Memory B cell (primary cell): ENCODE data around the gene PDZD2.
"Not testable (repeated sequence)": the region's sequence is repeated elsewhere in the genome, so short reads cannot be mapped to it uniquely, and the experiment has no call there.

Source experiments
- ATAC-seq: fragments of 150-1000 bp; cut with Tn5 transposase; 2 replicates; pipeline ENCODE4 v1.10.0; 2021; ENCODE audit warnings: low read depth, mild to moderate bottlenecking, moderate library complexity
- DNase-seq, 2 donors: peaks; one replicate each; pipeline ENCODE4 v3.0.0; 2022; ENCODE audit warnings: low spot score in 2 of 2
- H3K27ac Mint-ChIP-seq: one replicate; pipeline ENCODE4 v1.8.0; 2022; ENCODE audit warnings: mild to moderate bottlenecking, moderate library complexity, mixed read lengths
- H3K27me3 Mint-ChIP-seq: one replicate; pipeline ENCODE4 v1.8.0; 2022; ENCODE audit warnings: mixed read lengths
- H3K36me3 Mint-ChIP-seq: one replicate; pipeline ENCODE4 v1.8.0; 2022; ENCODE audit warnings: mild to moderate bottlenecking, mixed read lengths
- H3K4me1 Mint-ChIP-seq: one replicate; pipeline ENCODE4 v1.8.0; 2022; ENCODE audit warnings: mixed read lengths
- H3K4me3 Mint-ChIP-seq: one replicate; pipeline ENCODE4 v1.8.0; 2022; ENCODE audit warnings: mild to moderate bottlenecking, moderate library complexity, mixed read lengths
- H3K9me3 Mint-ChIP-seq: one replicate; pipeline ENCODE4 v1.8.0; 2022; ENCODE audit warnings: mixed read lengths

Gene PDZD2

DNA sequence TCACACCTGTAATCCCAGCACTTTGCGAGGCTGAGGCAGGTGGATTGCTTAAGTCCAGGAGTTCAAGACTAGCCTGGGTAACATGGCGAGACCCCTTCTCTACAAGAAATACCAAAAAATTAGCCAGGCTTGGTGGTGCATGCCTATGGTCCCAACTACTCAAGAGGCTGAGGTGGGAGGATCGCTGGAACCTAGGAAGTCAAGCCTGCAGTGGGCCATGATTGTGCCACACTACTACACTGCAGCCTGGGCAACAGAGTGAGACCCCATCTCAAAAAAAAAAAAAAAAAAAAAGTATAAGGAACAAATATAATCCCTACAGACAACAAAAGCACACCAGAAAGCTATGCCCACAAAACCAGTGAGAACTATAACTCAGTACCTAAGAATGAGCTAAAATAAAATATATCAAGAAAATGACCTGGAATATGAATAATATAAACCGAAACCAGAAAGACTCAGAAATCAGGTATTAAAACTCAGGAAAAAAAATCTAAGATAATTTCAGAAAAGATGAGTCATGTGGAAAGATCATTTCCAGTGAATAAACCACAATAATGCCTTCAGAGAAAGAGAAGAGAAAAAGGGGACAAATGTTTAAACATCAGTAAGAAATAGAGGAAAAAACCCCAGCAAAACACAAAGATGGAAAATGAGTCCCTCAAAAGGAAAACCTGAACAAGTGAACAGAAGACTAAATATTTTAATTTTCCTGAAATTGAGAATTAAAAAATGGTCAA is 477.8 kb downstream of the PDZD2 start:
- H3K4me1 Mint-ChIP-seq: peaks cover 3% of the 10 kb centered on the region
- H3K4me3 Mint-ChIP-seq: no peak overlapping the region
- H3K36me3 Mint-ChIP-seq: peaks cover 32% of the 10 kb centered on the region
- DNase-seq: no peak
- no peaks in the 10 kb centered on the region for H3K27me3 Mint-ChIP-seq
- H3K9me3 Mint-ChIP-seq: no peaks in the 10 kb centered on the region
- peak overlapping the region; percentile 4 for H3K27ac Mint-ChIP-seq
- no peak for ATAC-seq

DNA sequence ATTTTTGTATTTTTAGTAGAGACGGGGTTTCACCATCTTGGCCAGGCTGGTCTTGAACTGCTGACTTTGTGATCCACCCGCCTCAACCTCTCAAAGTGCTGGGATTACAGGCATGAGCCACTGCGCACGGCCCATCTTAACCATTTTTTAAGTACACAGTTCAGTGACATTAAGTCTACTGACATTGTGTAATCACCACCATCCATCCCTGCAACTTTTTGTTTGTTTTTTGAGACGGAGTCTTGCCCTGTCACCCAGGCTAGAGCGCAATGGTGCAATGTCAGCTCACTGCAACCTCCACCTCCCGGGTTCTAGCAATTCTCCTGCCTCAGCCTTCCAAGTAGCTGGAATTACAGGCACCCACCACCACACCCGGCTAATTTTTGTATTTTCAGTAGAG is 480.0 kb downstream of the PDZD2 start:
- H3K27ac Mint-ChIP-seq, DNase-seq, H3K4me3 Mint-ChIP-seq, H3K4me1 Mint-ChIP-seq, ATAC-seq, H3K9me3 Mint-ChIP-seq, H3K27me3 Mint-ChIP-seq: not testable (repeated sequence)
- peaks cover 24% of the 10 kb centered on the region for H3K36me3 Mint-ChIP-seq

DNA sequence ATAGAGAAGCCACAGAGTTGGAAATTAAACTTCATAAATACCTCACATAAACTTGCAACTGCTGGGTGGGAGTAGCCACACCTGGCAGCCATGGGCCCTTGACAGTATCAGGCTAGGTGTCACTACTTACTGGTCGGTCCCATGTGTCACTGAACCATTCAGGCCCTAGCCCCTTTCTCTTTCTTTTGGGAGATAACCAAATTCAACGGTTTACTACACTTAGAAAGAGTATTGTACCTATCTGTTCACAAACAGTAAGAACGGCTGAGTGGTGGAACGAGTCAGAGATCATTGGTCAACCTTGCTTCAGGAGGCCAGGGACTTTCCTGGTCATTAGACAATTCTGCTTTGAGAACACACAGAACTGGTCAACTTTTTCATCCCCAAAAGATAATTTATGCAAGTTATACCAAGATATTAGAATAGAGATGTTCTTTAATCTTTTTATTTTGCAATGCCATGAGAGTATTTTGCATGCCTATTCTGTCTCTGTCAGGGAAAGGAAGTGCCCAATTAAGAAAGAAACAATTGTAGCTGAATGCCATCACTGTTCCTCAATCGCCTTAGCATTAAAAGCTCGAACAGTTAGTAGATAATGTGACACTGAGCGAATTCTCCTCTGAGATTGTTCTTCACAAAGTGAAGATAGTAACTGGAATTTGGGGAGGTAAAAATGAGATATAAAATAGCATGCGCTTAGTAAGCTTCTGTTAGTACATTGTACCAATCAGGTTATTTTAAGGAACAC is 484.3 kb downstream of the PDZD2 start:
- no peak for DNase-seq
- H3K4me1 Mint-ChIP-seq: peaks cover 5% of the 10 kb centered on the region
- H3K36me3 Mint-ChIP-seq: peaks cover 22% of the 10 kb centered on the region
- no peaks in the 10 kb centered on the region for H3K9me3 Mint-ChIP-seq
- no peak overlapping the region for H3K4me3 Mint-ChIP-seq
- no peaks in the 10 kb centered on the region for H3K27me3 Mint-ChIP-seq
- H3K27ac Mint-ChIP-seq: peak overlapping the region; percentile 47
- ATAC-seq: no peak

GRCh38 chr5:32123889-32124676 is 485.2 kb downstream of the PDZD2 start:
- Mint-ChIP-seq H3K27me3 (no peaks in the 10 kb centered on the region), H3K9me3 (no peaks in the 10 kb centered on the region), H3K27ac (no peak overlapping the region), H3K4me1 (peaks cover 5% of the 10 kb centered on the region), H3K4me3 (no peak overlapping the region), H3K36me3 (peaks cover 26% of the 10 kb centered on the region)
- no peak for DNase-seq
- ATAC-seq: no peak

DNA sequence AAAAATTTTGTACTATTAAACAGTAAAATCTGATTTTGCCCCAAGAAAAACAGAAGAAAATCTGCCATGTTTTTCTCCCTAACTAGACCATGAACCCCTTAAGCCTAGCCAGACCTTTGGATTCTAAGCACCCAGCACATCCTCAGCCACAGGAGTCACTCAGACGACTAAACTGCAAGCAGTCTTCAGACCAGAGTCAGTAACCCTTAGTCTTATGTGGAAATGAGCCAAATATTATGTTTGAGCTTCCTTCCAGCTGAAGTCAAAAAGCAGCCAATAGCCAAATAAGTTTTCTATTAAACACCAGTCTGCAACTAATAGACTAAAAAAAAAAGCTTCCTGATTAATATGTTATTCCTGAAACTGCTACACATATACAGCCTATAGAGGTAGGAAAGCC is 487.8 kb downstream of the PDZD2 start:
- H3K4me3 Mint-ChIP-seq: no peak overlapping the region
- no peaks in the 10 kb centered on the region for H3K9me3 Mint-ChIP-seq
- no peak overlapping the region for H3K27ac Mint-ChIP-seq
- no peak for DNase-seq
- ATAC-seq: no peak
- no peaks in the 10 kb centered on the region for H3K27me3 Mint-ChIP-seq
- H3K36me3 Mint-ChIP-seq: peaks cover 26% of the 10 kb centered on the region
- H3K4me1 Mint-ChIP-seq: peaks cover 9% of the 10 kb centered on the region

- Mint-ChIP-seq H3K27ac (peak overlapping the region; percentile 32), H3K36me3 (peaks cover 28% of the 10 kb centered on the region), H3K27me3 (no peaks in the 10 kb centered on the region), H3K9me3 (no peaks in the 10 kb centered on the region), H3K4me3 (no peak overlapping the region), H3K4me1 (peaks cover 11% of the 10 kb centered on the region)
- DNase-seq: no peak
- no peak for ATAC-seq
These were observed 488.8 kb downstream of the PDZD2 start for GRCh38 chr5:32127711-32128110.

DNA sequence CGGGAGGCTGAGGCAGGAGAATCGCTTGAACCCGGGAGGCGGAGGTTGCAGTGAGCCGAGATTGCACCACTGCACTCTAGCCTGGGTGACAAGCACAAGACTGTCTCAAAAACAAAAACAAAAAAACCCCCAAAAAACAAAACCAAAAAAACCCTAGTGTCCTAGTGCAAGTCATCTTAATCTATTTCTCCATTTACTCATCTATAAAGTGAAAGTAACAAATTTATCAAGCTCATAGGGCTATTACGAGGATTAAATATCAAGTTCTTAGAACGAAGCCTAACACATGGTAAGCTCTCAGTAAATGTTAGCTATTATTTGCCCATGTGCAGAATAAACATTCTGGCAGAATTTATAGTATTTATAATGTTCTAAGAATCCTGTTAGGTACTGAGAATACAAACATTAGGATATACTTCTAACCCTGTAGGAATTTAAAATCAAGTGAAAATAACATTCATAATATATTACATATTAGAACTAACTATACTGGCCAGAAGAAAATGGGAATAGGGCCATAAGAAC is 490.2 kb downstream of the PDZD2 start:
- no peak for ATAC-seq

GRCh38 chr5:32130865-32131264 is 491.9 kb downstream of the PDZD2 start:
- no peak for DNase-seq
- Mint-ChIP-seq H3K36me3 (peaks cover 38% of the 10 kb centered on the region), H3K4me1 (peaks cover 17% of the 10 kb centered on the region), H3K4me3 (no peak overlapping the region), H3K9me3 (no peaks in the 10 kb centered on the region), H3K27me3 (no peaks in the 10 kb centered on the region), H3K27ac (peak overlapping the region; percentile 18)
- no peak for ATAC-seq

More for the DNA sequence above, 490.2 kb downstream of the PDZD2 start:
- H3K36me3 Mint-ChIP-seq: peaks cover 34% of the 10 kb centered on the region
- H3K27ac Mint-ChIP-seq: peak overlapping the region; percentile 32
- H3K27me3 Mint-ChIP-seq: no peaks in the 10 kb centered on the region
- no peaks in the 10 kb centered on the region for H3K9me3 Mint-ChIP-seq
- no peak overlapping the region for H3K4me3 Mint-ChIP-seq
- peaks cover 14% of the 10 kb centered on the region for H3K4me1 Mint-ChIP-seq
- DNase-seq: no peak

- Mint-ChIP-seq H3K36me3 (peaks cover 36% of the 10 kb centered on the region), H3K4me3 (no peak overlapping the region), H3K27ac (no peak overlapping the region), H3K4me1 (peaks cover 17% of the 10 kb centered on the region), H3K27me3 (no peaks in the 10 kb centered on the region), H3K9me3 (no peaks in the 10 kb centered on the region)
- ATAC-seq (no peak), DNase-seq (no peak)
These were observed 492.7 kb downstream of the PDZD2 start for GRCh38 chr5:32131604-32132003.

- Mint-ChIP-seq H3K4me1 (peaks cover 16% of the 10 kb centered on the region), H3K36me3 (peaks cover 35% of the 10 kb centered on the region), H3K4me3 (no peak overlapping the region), H3K27me3 (no peaks in the 10 kb centered on the region), H3K9me3 (no peaks in the 10 kb centered on the region), H3K27ac (peak overlapping the region; percentile 45)
- no peak for DNase-seq
- no peak for ATAC-seq
These were observed 493.8 kb downstream of the PDZD2 start for GRCh38 chr5:32132757-32133156.

DNA sequence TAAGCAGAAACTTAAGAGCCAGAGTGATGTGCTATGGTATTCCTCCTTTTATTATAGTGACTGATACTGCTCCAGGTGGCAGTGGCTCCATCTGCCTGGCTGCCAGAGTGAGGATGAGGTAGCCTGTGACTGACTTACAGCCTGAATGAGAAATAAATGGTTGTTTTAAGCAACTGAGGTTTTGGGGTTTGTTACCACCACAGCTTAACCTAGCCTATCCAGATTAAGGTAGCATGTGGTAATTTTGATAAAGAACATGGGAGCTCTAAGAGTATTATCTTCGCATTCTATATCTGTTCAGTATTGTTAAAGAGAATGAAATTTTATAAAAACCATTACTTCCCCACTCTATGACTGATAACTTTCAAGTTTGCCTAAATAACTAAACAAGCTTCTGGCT is 496.2 kb downstream of the PDZD2 start:
- H3K27ac Mint-ChIP-seq: peak overlapping the region; percentile 75
- no peak for ATAC-seq
- H3K4me3 Mint-ChIP-seq: no peak overlapping the region
- H3K27me3 Mint-ChIP-seq: no peaks in the 10 kb centered on the region
- peaks cover 16% of the 10 kb centered on the region for H3K4me1 Mint-ChIP-seq
- peaks cover 34% of the 10 kb centered on the region for H3K36me3 Mint-ChIP-seq
- no peak for DNase-seq
- H3K9me3 Mint-ChIP-seq: no peaks in the 10 kb centered on the region

DNA sequence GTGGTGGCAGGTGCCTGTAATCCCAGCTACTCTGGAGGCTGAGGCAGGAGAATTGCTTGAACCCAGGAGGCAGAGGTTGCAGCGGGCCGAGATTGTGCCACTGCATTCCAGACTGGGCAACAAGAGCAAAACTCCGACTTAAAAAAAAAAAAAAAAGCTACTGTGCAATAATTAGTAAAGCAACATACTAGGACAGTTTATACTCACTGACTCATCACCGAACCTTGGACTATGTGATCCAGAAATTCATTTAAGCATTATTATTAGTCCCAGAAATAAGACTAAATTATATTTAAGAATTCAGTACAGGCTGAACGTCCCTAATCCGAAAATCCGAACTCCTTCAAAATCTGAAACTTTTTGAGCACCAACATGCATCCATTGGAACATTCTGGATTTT is 497.4 kb downstream of the PDZD2 start:
- DNase-seq (no peak), ATAC-seq (no peak)
- H3K27ac Mint-ChIP-seq: no peak overlapping the region
- no peaks in the 10 kb centered on the region for H3K27me3 Mint-ChIP-seq
- H3K9me3 Mint-ChIP-seq: no peaks in the 10 kb centered on the region
- peaks cover 11% of the 10 kb centered on the region for H3K4me1 Mint-ChIP-seq
- peaks cover 31% of the 10 kb centered on the region for H3K36me3 Mint-ChIP-seq
- no peak overlapping the region for H3K4me3 Mint-ChIP-seq

DNA sequence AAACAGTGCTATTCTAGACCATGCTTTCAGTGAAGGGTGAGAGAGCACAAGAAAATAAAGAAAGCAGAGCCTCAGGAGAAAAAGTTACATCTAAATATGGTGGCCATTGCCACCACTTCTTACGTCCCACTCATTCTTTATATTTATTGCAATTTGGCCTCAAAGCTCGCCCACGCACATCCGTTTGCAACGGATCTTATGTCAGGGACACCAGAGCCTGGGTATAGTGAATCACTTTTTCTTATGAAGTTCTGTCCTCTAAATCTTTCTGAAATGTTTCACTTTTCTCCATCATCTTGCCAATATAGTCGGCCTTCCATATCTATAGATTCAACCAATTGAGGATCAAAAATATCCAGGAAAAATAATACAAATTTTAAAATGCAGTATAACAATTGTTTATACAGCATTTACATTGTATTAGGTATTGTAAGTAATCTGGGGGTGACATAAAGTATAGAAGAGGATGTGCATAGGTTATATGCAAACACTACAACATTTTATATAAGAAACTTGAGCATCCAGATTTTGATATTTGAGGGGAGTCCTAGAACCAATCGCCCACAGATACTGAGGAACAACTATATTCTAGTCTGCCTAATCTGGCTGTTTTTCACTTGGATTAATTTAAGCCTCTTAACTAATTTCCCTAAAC is 500.0 kb downstream of the PDZD2 start:
- ATAC-seq (no peak), DNase-seq (no peak)
- no peak overlapping the region for H3K27ac Mint-ChIP-seq

More for the DNA sequence above, 500.0 kb downstream of the PDZD2 start:
- H3K4me3 Mint-ChIP-seq: no peak overlapping the region
- H3K36me3 Mint-ChIP-seq: peaks cover 25% of the 10 kb centered on the region
- no peaks in the 10 kb centered on the region for H3K9me3 Mint-ChIP-seq
- H3K27me3 Mint-ChIP-seq: no peaks in the 10 kb centered on the region
- peaks cover 8% of the 10 kb centered on the region for H3K4me1 Mint-ChIP-seq
